ENCODE data around the gene AP1B1.

DNA sequence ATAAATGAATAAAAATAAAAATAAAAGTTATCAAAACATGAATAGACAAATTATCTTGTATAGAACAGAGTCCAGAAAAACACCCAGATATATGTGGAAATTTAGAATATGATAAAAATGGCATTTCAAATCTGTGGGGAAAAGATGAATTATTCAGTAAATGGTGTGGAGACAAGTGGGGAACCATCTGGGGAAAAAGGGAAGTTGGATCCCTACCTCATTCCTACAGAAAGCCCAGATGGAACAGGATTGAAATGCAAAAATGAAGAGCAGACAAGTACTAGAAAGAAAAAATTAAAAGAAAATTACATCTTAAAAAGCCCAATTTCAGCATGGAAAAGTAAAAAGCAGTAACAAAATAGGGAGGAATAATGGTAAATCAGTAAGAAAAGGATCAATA is 64.7 kb downstream of the AP1B1 start:
- TF ChIP-seq, protein P1, sequence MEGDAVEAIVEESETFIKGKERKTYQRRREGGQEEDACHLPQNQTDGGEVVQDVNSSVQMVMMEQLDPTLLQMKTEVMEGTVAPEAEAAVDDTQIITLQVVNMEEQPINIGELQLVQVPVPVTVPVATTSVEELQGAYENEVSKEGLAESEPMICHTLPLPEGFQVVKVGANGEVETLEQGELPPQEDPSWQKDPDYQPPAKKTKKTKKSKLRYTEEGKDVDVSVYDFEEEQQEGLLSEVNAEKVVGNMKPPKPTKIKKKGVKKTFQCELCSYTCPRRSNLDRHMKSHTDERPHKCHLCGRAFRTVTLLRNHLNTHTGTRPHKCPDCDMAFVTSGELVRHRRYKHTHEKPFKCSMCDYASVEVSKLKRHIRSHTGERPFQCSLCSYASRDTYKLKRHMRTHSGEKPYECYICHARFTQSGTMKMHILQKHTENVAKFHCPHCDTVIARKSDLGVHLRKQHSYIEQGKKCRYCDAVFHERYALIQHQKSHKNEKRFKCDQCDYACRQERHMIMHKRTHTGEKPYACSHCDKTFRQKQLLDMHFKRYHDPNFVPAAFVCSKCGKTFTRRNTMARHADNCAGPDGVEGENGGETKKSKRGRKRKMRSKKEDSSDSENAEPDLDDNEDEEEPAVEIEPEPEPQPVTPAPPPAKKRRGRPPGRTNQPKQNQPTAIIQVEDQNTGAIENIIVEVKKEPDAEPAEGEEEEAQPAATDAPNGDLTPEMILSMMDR (IDR thresholded peaks at IDR 0.05): no peak
- no peak for TF ChIP-seq POLR2A (IDR thresholded peaks at IDR 0.05)
- TF ChIP-seq EP300 (IDR thresholded peaks at IDR 0.05): no peak
- TF ChIP-seq POLR2AphosphoS5 (IDR thresholded peaks at IDR 0.05): no peak

Data from suprapubic skin (tissue), 4 donors.